H1 (cell line): ENCODE measurements around the gene PAX4. TPM values are rescaled to one million over a fixed set of nuclear protein-coding genes. Genes with fewer than 3 reads are reported as not detected.

Source experiments
- CTCF ChIA-PET: fragments of 300-600 bp; sonication (Branson Sonifier 250); formaldehyde crosslinking; loops from one replicate; lab custom pipeline; 2021; ENCODE audit not compliant: partially characterized antibody; lab: Charles Lee
- POLR2A ChIA-PET: fragments of 300-600 bp; sonication (Branson Sonifier 250); formaldehyde crosslinking; loops from one replicate; lab custom pipeline; 2021; ENCODE audit warnings: inconsistent platforms; ENCODE audit not compliant: partially characterized antibody; lab: Charles Lee
- DNase-seq, 2 experiments: peaks; one replicate each; pipeline versions ENCODE4 v3.0.0 to v3.0.0-alpha.2; 2010 to 2022; ENCODE audit warnings: low spot score in 2 of 2, low read depth in 1 of 2, mixed read lengths in 1 of 2
- FAIRE-seq: peaks from 2 replicates; lab custom pipeline; 2011; peaks lifted over from hg19 to GRCh38; lab: Jason Lieb, UNC
- H2AFZ ChIP-seq: 2 replicates; pipeline ENCODE4 v1.8.1; 2012; ENCODE audit warnings: low read length, inconsistent platforms
- H2AK5ac ChIP-seq: 2 replicates; pipeline ENCODE4 v1.6.1; 2013; ENCODE audit warnings: low read depth, low read length
- H2BK120ac ChIP-seq: replicated peaks from 2 replicates; pipeline ENCODE3; 2013; ENCODE audit warnings: low read depth, low read length, inconsistent platforms
- H2BK12ac ChIP-seq: 2 replicates; pipeline ENCODE4 v1.6.1; 2013; ENCODE audit warnings: low read depth, low read length
- H2BK15ac ChIP-seq: 2 replicates; pipeline ENCODE4 v1.6.1; 2013; ENCODE audit warnings: low read length
- H2BK20ac ChIP-seq: 2 replicates; pipeline ENCODE4 v1.6.1; 2013; ENCODE audit warnings: low read length
- H2BK5ac ChIP-seq: 2 replicates; pipeline ENCODE4 v1.6.1; 2013; ENCODE audit warnings: low read depth, low read length
- H3K14ac ChIP-seq: 2 replicates; pipeline ENCODE4 v1.6.1; 2013; ENCODE audit warnings: inconsistent platforms; ENCODE audit not compliant: insufficient read length
- H3K18ac ChIP-seq: 2 replicates; pipeline ENCODE4 v1.6.1; 2013; ENCODE audit warnings: low read length; ENCODE audit errors: extremely low read depth
- H3K23ac ChIP-seq: 2 replicates; pipeline ENCODE4 v1.6.1; 2013; ENCODE audit warnings: inconsistent platforms; ENCODE audit not compliant: insufficient read length
- H3K23me2 ChIP-seq: 2 replicates; pipeline ENCODE4 v1.6.1; 2013; ENCODE audit warnings: low read depth, low read length
- H3K27ac ChIP-seq: 2 replicates; pipeline ENCODE4 v1.6.1; 2011; ENCODE audit warnings: low read depth, low read length, inconsistent platforms
- H3K27me3 ChIP-seq, 4 experiments: replicated peaks in 1 of 4; 1 replicate in 1 of 4; 2 replicates in 3 of 4; pipeline versions ENCODE4 v1.6.1 to v1.8.1; 2011 to 2013; ENCODE audit warnings: low read length in 3 of 4, mild to moderate bottlenecking in 3 of 4, inconsistent platforms in 2 of 4, mixed read lengths in 2 of 4, moderate library complexity in 1 of 4; ENCODE audit not compliant: control insufficient read depth in 3 of 4, insufficient read depth in 3 of 4; ENCODE audit errors: extremely low read depth in 1 of 4
- H3K36me3 ChIP-seq, 4 experiments: 2 replicates each; pipeline versions ENCODE4 v1.6.1 to v1.8.1; 2011 to 2013; ENCODE audit warnings: mild to moderate bottlenecking in 4 of 4, low read length in 3 of 4, moderate library complexity in 2 of 4, control low read depth in 1 of 4, inconsistent platforms in 1 of 4; ENCODE audit not compliant: insufficient read depth in 4 of 4, control insufficient read depth in 2 of 4
- H3K4ac ChIP-seq: replicated peaks from 2 replicates; pipeline ENCODE3; 2013; ENCODE audit warnings: low read length, low read depth, mixed read lengths, inconsistent platforms; ENCODE audit not compliant: insufficient read length
- H3K4me1 ChIP-seq, 4 experiments: replicated peaks in 1 of 4; 1 replicate in 1 of 4; 2 replicates in 3 of 4; pipeline versions ENCODE4 v1.6.1 to v1.8.1; 2011 to 2013; ENCODE audit warnings: low read length in 3 of 4, inconsistent platforms in 2 of 4, mixed read lengths in 1 of 4; ENCODE audit not compliant: insufficient read depth in 4 of 4, control insufficient read depth in 3 of 4
- H3K4me2 ChIP-seq, 2 experiments: 2 replicates each; pipeline versions ENCODE4 v1.6.1 to v1.8.1; 2011 to 2013; ENCODE audit warnings: low read depth in 2 of 2, low read length in 2 of 2, control low read depth in 1 of 2, inconsistent platforms in 1 of 2, mild to moderate bottlenecking in 1 of 2; ENCODE audit not compliant: insufficient read depth in 1 of 2
- H3K4me3 ChIP-seq, 4 experiments: fragments of 200-600, 300-600 bp in 1 of 4; sonication (generic), shearing (Covaris generic), sonication (Bioruptor Twin) in 1 of 4; 2 replicates each; pipeline versions ENCODE4 v1.5.1 to v1.8.1; 2011 to 2016; ENCODE audit warnings: low read length in 4 of 4, low read depth in 3 of 4, control low read depth in 2 of 4, inconsistent platforms in 2 of 4, mild to moderate bottlenecking in 2 of 4, mixed read lengths in 1 of 4, moderate library complexity in 1 of 4; ENCODE audit not compliant: insufficient read depth in 2 of 4; ENCODE audit errors: extremely low read depth in 1 of 4
- H3K56ac ChIP-seq: replicated peaks from 2 replicates; pipeline ENCODE3; 2013; ENCODE audit warnings: low read depth, mild to moderate bottlenecking, mixed read lengths, low read length, inconsistent platforms; ENCODE audit not compliant: insufficient read length
- H3K79me1 ChIP-seq: 2 replicates; pipeline ENCODE4 v1.6.1; 2013; ENCODE audit warnings: low read depth, low read length, control low read depth
- H3K79me2 ChIP-seq, 2 experiments: 2 replicates each; pipeline versions ENCODE4 v1.6.1 to v1.8.1; 2012 to 2013; ENCODE audit warnings: low read length in 2 of 2, mild to moderate bottlenecking in 2 of 2, inconsistent platforms in 1 of 2; ENCODE audit not compliant: insufficient read depth in 2 of 2, control insufficient read depth in 1 of 2
- H3K9ac ChIP-seq, 4 experiments: replicated peaks in 1 of 4; 1 replicate in 1 of 4; 2 replicates in 3 of 4; pipeline versions ENCODE4 v1.6.1 to v1.8.1; 2011 to 2013; ENCODE audit warnings: low read depth in 3 of 4, low read length in 3 of 4, control low read depth in 2 of 4, mild to moderate bottlenecking in 2 of 4, moderate library complexity in 2 of 4, inconsistent platforms in 1 of 4; ENCODE audit errors: extremely low read depth in 1 of 4
- H3K9me3 ChIP-seq, 2 experiments: 2 replicates each; pipeline versions ENCODE4 v1.6.1 to v1.8.1; 2012 to 2013; ENCODE audit warnings: mild to moderate bottlenecking in 2 of 2, moderate library complexity in 2 of 2, control low read depth in 1 of 2, inconsistent platforms in 1 of 2, low read depth in 1 of 2, low read length in 1 of 2, mixed read lengths in 1 of 2; ENCODE audit not compliant: insufficient read depth in 2 of 2
- H4K20me1 ChIP-seq, 2 experiments: replicated peaks in 1 of 2; 2 replicates each; pipeline versions ENCODE3 to v1.8.1; 2011 to 2013; ENCODE audit warnings: inconsistent platforms in 2 of 2, low read length in 2 of 2, mild to moderate bottlenecking in 1 of 2; ENCODE audit not compliant: insufficient read depth in 2 of 2, control insufficient read depth in 1 of 2
- H4K5ac ChIP-seq: 2 replicates; pipeline ENCODE4 v1.6.1; 2013; ENCODE audit warnings: low read length, low read depth, mixed read lengths, inconsistent platforms; ENCODE audit not compliant: insufficient read length
- H4K8ac ChIP-seq: 2 replicates; pipeline ENCODE4 v1.8.0; 2013; ENCODE audit warnings: mild to moderate bottlenecking, moderate library complexity, low read length, inconsistent platforms; ENCODE audit not compliant: insufficient read depth; ENCODE audit errors: extremely low read depth
- H4K91ac ChIP-seq: replicated peaks from 2 replicates; pipeline ENCODE3; 2013; ENCODE audit warnings: low read length, mixed read lengths, inconsistent platforms; ENCODE audit not compliant: insufficient read length
- EP300 ChIP-seq, 2 experiments: IDR thresholded peaks; 1 replicate in 1 of 2; 2 replicates in 1 of 2; pipeline ENCODE4 v1.6.1; 2011 to 2012; ENCODE audit warnings: low read depth in 2 of 2, low read length in 2 of 2, mild to moderate bottlenecking in 2 of 2, borderline replicate concordance in 1 of 2, inconsistent platforms in 1 of 2, moderate library complexity in 1 of 2
- GTF2F1 ChIP-seq: IDR thresholded peaks from 2 replicates; pipeline ENCODE4 v1.6.1; 2012; ENCODE audit warnings: low read depth, low read length, improper control_type of control experiment, borderline replicate concordance
- JUND ChIP-seq: IDR thresholded peaks from 2 replicates; pipeline ENCODE4 v1.6.1; 2011; ENCODE audit warnings: mild to moderate bottlenecking, improper control_type of control experiment, low read length
- KDM5A ChIP-seq: fragments of 200-600 bp; IDR thresholded peaks from 2 replicates; pipeline ENCODE4 v1.7.1; 2012; ENCODE audit warnings: mild to moderate bottlenecking, low read length, inconsistent platforms, mixed read lengths
- RNF2 ChIP-seq: fragments of 200-900, 300-1000 bp; sonication (generic); IDR thresholded peaks from 2 replicates; pipeline ENCODE4 v1.7.1; 2016; ENCODE audit warnings: borderline replicate concordance, low read depth, mild to moderate bottlenecking, antibody characterized with exemption, low read length; ENCODE audit not compliant: poor library complexity, severe bottlenecking; ENCODE audit errors: missing control alignments
- SP2 ChIP-seq: IDR thresholded peaks from 2 replicates; pipeline ENCODE4 v1.6.1; 2012; ENCODE audit warnings: mild to moderate bottlenecking, low read length, inconsistent platforms
- WGBS, 2 experiments: shearing (Covaris generic) in 1 of 2; methylation state at CpG; one replicate each; pipeline versions ENCODE4 v1.1.6 to v1.1.7; 2013 to 2015; ENCODE audit warnings: low lambda C conversion rate in 2 of 2, mixed read lengths in 2 of 2, inconsistent platforms in 1 of 2, low coverage in 1 of 2, missing lambda C conversion rate in 1 of 2; ENCODE audit not compliant: insufficient replicate concordance in 2 of 2, insufficient coverage in 1 of 2, insufficient read length in 1 of 2; ENCODE audit errors: extremely low coverage in 1 of 2, missing lambda C conversion rate in 1 of 2; 5-methylcytosine and 5-hydroxymethylcytosine counted together
- polyA plus RNA-seq, 7 experiments: library from polyadenylated mRNA; depleted of rRNA in 3 of 7; stranded (reverse) in 5 of 7; unstranded in 2 of 7; fragments of >200 nt in 5 of 7; fragments of 200-250 nt in 2 of 7; gene quantifications; 1 replicate in 5 of 7; 2 replicates in 1 of 7; 4 replicates in 1 of 7; pipeline versions ENCODE4 v1.2.1 to v1.2.3, GENCODE V29; 2011 to 2013; ENCODE audit warnings: missing spikeins in 2 of 7, mixed read lengths in 2 of 7
- total RNA-seq: library from RNA; stranded (reverse); fragmentation: NEBNext Ultra II Directional; extraction: Animal tissue kit (Norgen Biotek cat#: 25700); gene quantifications from 2 replicates; pipeline ENCODE4 v1.2.1, GENCODE V29; 2021

PAX4 gene
- total and polyA plus RNA-seq, 2 of the 8 experiments (the other 6 are each of a cell fraction or from before 2014, with no cell fraction given): 0.20 TPM; not detected in 1

- Histone ChIP-seq H2AK5ac (no peak overlapping the region), H3K36me3 (peaks cover 5 to 15% (median 13%) of the 10 kb centered on the region in 4 experiments), H3K27me3 (no peaks in the 10 kb centered on the region; a peak in 2 of 7 replicates), H2BK120ac (no peak overlapping the region), H3K14ac (no peak overlapping the region), H3K4me2 (no peak overlapping the region), H3K79me2 (no peaks in the 10 kb centered on the region), H3K23me2 (no peaks in the 10 kb centered on the region), H3K4me3 (no peak overlapping the region), H3K9ac (no peak overlapping the region), H2BK20ac (no peak overlapping the region), H2BK12ac (no peak overlapping the region), H4K20me1 (peaks cover 0 to 3% of the 10 kb centered on the region in 2 experiments), H2BK5ac (no peak overlapping the region), H2BK15ac (no peak overlapping the region), H4K8ac (no peak overlapping the region), H4K91ac (no peak overlapping the region), H3K4me1 (no peaks in the 10 kb centered on the region), H3K27ac (no peak overlapping the region), H3K18ac (no peak overlapping the region), H3K4ac (no peak overlapping the region), H3K56ac (no peak overlapping the region), H4K5ac (no peak overlapping the region), H2AFZ (no peak overlapping the region), H3K79me1 (no peaks in the 10 kb centered on the region), H3K9me3 (no peaks in the 10 kb centered on the region), H3K23ac (no peak overlapping the region)
- ChIA-PET POLR2A (interaction anchor here (1.9 kb wide), 1 partner anchor 26 kb away, joined by 6 read pairs; no protein-coding TSS in a partner anchor), CTCF (interaction anchor here (0.9 to 8.1 kb wide), 5 partner anchors 9 to 34 kb away, joined by 3 to 55 read pairs (median 3); partner anchors contain the start of gene GCC1)
- FAIRE-seq: no peak
- TF ChIP-seq RNF2: no peak
- no peak for TF ChIP-seq GTF2F1
- no peak for TF ChIP-seq JUND
- TF ChIP-seq SP2: no peak
- TF ChIP-seq EP300 (IDR thresholded peaks at IDR 0.05; ENCODE audit: borderline replicate concordance in 1 of 2, low read depth in 2 of 2, low read length in 2 of 2): no peak
- TF ChIP-seq KDM5A: no peak
- 100% methylated on average over 1 of the region's 1 CpG; no CpG with 5 or more reads in 1 of the 2 experiments for WGBS, 2 experiments
- DNase-seq: no peak
These were observed 23.5 kb downstream of the PAX4 start for GRCh38 chr7:127594490-127594889.
